ENCODE data around the gene CXCR6. TPM values are rescaled to one million over a fixed set of nuclear protein-coding genes. Genes with fewer than 3 reads are reported as not detected.

CXCR6 gene
- total RNA-seq, result not detected in 2 replicates

GRCh38 chr3:45943207-45943846 is at the start of gene CXCR6:
TSS of gene CXCR6 (plus strand) at chr3:45943464. CDS start at chr3:45946482, 3,018 bp downstream.

DNA sequence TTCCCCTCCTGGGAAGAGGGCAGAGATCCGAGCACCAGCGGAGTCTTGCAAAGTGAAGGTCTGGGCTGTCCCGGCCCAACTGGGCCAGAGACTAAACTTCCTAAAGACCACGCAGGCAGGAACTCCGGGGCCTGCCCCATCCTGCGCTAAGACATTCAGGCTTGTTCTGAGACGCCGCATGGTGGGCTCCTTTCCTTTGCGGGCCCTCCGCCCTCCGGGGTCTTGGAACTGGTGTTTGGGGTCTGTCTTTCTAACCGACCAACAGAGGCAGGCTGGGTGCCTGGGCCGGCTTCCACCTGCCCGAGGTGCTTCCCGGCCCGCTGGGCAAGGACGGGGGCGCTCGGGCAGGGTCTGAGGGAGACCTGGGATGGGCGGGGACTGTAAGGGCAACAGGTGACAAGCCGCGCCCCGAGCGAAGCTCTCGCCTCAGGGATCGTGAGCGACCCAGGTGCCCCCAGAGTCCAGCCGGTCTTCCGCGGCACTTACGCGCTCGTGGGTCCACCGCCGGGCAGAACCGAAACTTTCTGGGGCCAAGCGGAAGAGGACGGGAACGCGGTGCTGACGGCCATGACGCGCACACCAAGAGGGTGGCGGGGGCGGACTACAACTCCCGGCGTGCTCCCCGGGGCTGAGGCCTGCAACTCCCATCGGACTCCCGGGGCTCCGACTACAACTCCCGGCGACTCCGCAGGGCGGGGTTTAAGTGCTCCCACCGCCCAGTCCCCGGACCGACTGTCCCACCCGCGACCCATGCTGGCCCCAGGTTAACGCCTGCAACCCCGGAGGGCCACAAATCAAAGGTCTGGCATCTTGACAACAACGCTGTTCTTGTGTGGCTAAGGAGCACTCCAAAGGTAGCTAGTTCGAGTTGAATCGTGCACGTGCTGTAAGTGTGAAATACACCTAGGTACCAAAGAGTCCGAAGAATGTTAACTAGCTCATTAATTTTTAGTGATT is 52.2 kb downstream of the CXCR6 start, which contains the start of gene FYCO1:
TSS of gene FYCO1 (minus strand) at position 589 of the 957 bp plus-strand sequence. CDS start 10,914 bp downstream, outside the sequence.

Small RNA genes lying within 50 kb of the gene (small RNA-seq; reads per million reads assigned to genes)
- not detected for gene RF00019

Other genes with a start within 250 kb of the CXCR6 start
- not detected in 2 replicates for gene SLC6A20, start 146.9 kb upstream of the CXCR6 start, total RNA-seq
- 18.0 and 18.1 TPM in 2 replicates for gene LZTFL1, start 101.3 kb upstream of the CXCR6 start, total RNA-seq
- not detected in 2 replicates for gene CCR9, start 56.9 kb upstream of the CXCR6 start, total RNA-seq
- 20.5 and 25.1 TPM in 2 replicates for gene FYCO1, start 52.4 kb downstream of the CXCR6 start, total RNA-seq
- gene XCR1, start 84.0 kb downstream of the CXCR6 start, total RNA-seq, result not detected in 2 replicates